Mesenchymal stem cell (in vitro differentiated cells and primary cell): ENCODE results near the gene ANKHD1.
"Not testable (repeated sequence)": the region's sequence is repeated elsewhere in the genome, so short reads cannot be mapped to it uniquely, and the experiment has no call there.

Source experiments
- DNase-seq: peaks from one replicate; pipeline ENCODE4 v3.0.0-alpha.2; 2013
- H2AFZ ChIP-seq: one replicate; pipeline ENCODE4 v1.6.1; 2013; ENCODE audit warnings: low read depth, mild to moderate bottlenecking, control low read depth, inconsistent platforms, low read length, moderate library complexity
- H2AK5ac ChIP-seq: 2 replicates; pipeline ENCODE4 v1.6.1; 2013; ENCODE audit warnings: low read length, moderate library complexity, mild to moderate bottlenecking, inconsistent platforms; ENCODE audit not compliant: severe bottlenecking
- H2BK120ac ChIP-seq: one replicate; pipeline ENCODE4 v1.6.1; 2013; ENCODE audit warnings: low read depth, mild to moderate bottlenecking, inconsistent platforms, low read length, moderate library complexity
- H2BK12ac ChIP-seq, 2 experiments: one replicate each; pipeline ENCODE4 v1.6.1; 2013; ENCODE audit warnings: inconsistent platforms in 2 of 2, low read length in 2 of 2, mild to moderate bottlenecking in 2 of 2, moderate library complexity in 2 of 2, control low read depth in 1 of 2
- H2BK15ac ChIP-seq: one replicate; pipeline ENCODE4 v1.6.1; 2013; ENCODE audit warnings: mild to moderate bottlenecking, low read depth, inconsistent platforms; ENCODE audit not compliant: poor library complexity, severe bottlenecking
- H2BK5ac ChIP-seq: 2 replicates; pipeline ENCODE4 v1.6.1; 2013; ENCODE audit warnings: low read depth, mild to moderate bottlenecking, low read length, control low read depth, inconsistent platforms; ENCODE audit not compliant: poor library complexity, severe bottlenecking
- H3K14ac ChIP-seq, 2 experiments: one replicate each; pipeline ENCODE4 v1.6.1; 2013; ENCODE audit warnings: inconsistent platforms in 2 of 2, low read length in 2 of 2, control low read depth in 1 of 2, mild to moderate bottlenecking in 1 of 2, moderate library complexity in 1 of 2
- H3K18ac ChIP-seq, 2 experiments: one replicate each; pipeline ENCODE4 v1.6.1; 2013; ENCODE audit warnings: inconsistent platforms in 2 of 2, low read length in 2 of 2, control low read depth in 1 of 2, low read depth in 1 of 2, mild to moderate bottlenecking in 1 of 2
- H3K23ac ChIP-seq, 2 experiments: one replicate each; pipeline ENCODE4 v1.6.1; 2013; ENCODE audit warnings: inconsistent platforms in 2 of 2, low read length in 2 of 2, mild to moderate bottlenecking in 2 of 2, moderate library complexity in 2 of 2, control low read depth in 1 of 2
- H3K27ac ChIP-seq: 2 replicates; pipeline ENCODE4 v1.5.1; 2013; ENCODE audit warnings: mild to moderate bottlenecking, moderate library complexity, low read length, control low read depth, inconsistent platforms; ENCODE audit not compliant: poor library complexity, severe bottlenecking
- H3K27me3 ChIP-seq, 2 experiments: 2 replicates each; pipeline versions ENCODE4 v1.6.1 to v1.7.0; 2013; ENCODE audit warnings: low read length in 2 of 2, mild to moderate bottlenecking in 2 of 2, moderate library complexity in 2 of 2, control low read depth in 1 of 2, inconsistent platforms in 1 of 2; ENCODE audit not compliant: control insufficient read depth in 1 of 2, insufficient read depth in 1 of 2
- H3K36me3 ChIP-seq, 2 experiments: 2 replicates each; pipeline versions ENCODE4 v1.6.1 to v1.7.0; 2013; ENCODE audit warnings: low read length in 2 of 2, control low read depth in 1 of 2, inconsistent platforms in 1 of 2, low read depth in 1 of 2, mild to moderate bottlenecking in 1 of 2; ENCODE audit not compliant: insufficient read depth in 2 of 2, control insufficient read depth in 1 of 2
- H3K4ac ChIP-seq, 2 experiments: one replicate each; pipeline ENCODE4 v1.6.1; 2013; ENCODE audit warnings: inconsistent platforms in 2 of 2, low read length in 2 of 2, mild to moderate bottlenecking in 2 of 2, moderate library complexity in 2 of 2, control low read depth in 1 of 2, low read depth in 1 of 2
- H3K4me1 ChIP-seq: 2 replicates; pipeline ENCODE4 v1.6.1; 2013; ENCODE audit warnings: low read depth, low read length, control low read depth; ENCODE audit not compliant: control insufficient read depth, insufficient read depth
- H3K4me2 ChIP-seq: 2 replicates; pipeline ENCODE4 v1.6.1; 2013; ENCODE audit warnings: low read length, mild to moderate bottlenecking, inconsistent platforms; ENCODE audit not compliant: poor library complexity, severe bottlenecking
- H3K4me3 ChIP-seq, 2 experiments: 2 replicates each; pipeline versions ENCODE4 v1.5.1 to v1.7.0; 2013; ENCODE audit warnings: low read length in 2 of 2, mild to moderate bottlenecking in 2 of 2, control low read depth in 1 of 2, low read depth in 1 of 2; ENCODE audit not compliant: insufficient read depth in 1 of 2
- H3K79me1 ChIP-seq: replicated peaks from 2 replicates; pipeline ENCODE4 v1.6.1; 2013; ENCODE audit warnings: mild to moderate bottlenecking, control low read depth, low read length, inconsistent platforms; ENCODE audit not compliant: poor library complexity, severe bottlenecking
- H3K9ac ChIP-seq: 2 replicates; pipeline ENCODE4 v1.7.0; 2013; ENCODE audit warnings: mild to moderate bottlenecking, low read length, moderate library complexity
- H3K9me3 ChIP-seq: 2 replicates; pipeline ENCODE4 v1.7.0; 2013; ENCODE audit warnings: mild to moderate bottlenecking, low read length; ENCODE audit not compliant: control insufficient read depth
- H4K8ac ChIP-seq: one replicate; pipeline ENCODE4 v1.6.1; 2013; ENCODE audit warnings: inconsistent platforms, mild to moderate bottlenecking, low read length, moderate library complexity
- H4K91ac ChIP-seq: one replicate; pipeline ENCODE4 v1.6.1; 2013; ENCODE audit warnings: mild to moderate bottlenecking, low read length, inconsistent platforms
- WGBS: methylation state at CpG from one replicate; pipeline ENCODE4 v1.1.7; 2013; ENCODE audit warnings: mixed read lengths; 5-methylcytosine and 5-hydroxymethylcytosine counted together

Gene ANKHD1

GRCh38 chr5:140483055-140483454 is 81.4 kb downstream of the ANKHD1 start:
- H2BK120ac ChIP-seq = no peak overlapping the region
- H3K9me3 ChIP-seq = no peaks in the 10 kb centered on the region
- H3K14ac ChIP-seq = no peak overlapping the region
- no peak overlapping the region for H2BK5ac ChIP-seq
- H2AFZ ChIP-seq = no peak overlapping the region
- H3K4ac ChIP-seq = no peak overlapping the region
- H4K91ac ChIP-seq = no peak overlapping the region
- no peak overlapping the region for H2BK12ac ChIP-seq
- H3K9ac ChIP-seq = no peak overlapping the region
- no peaks in the 10 kb centered on the region for H3K4me1 ChIP-seq
- H2AK5ac ChIP-seq = no peak overlapping the region
- no peak for DNase-seq
- H3K23ac ChIP-seq = no peak overlapping the region
- H3K4me3 ChIP-seq = no peak overlapping the region
- H2BK15ac ChIP-seq = no peak overlapping the region
- H3K36me3 ChIP-seq = peaks cover 4 to 55% of the 10 kb centered on the region in 2 experiments
- 100% methylated on average over 1 of the region's 1 CpG for WGBS
- no peaks in the 10 kb centered on the region for H3K27me3 ChIP-seq
- H3K18ac ChIP-seq = no peak overlapping the region
- H4K8ac ChIP-seq = no peak overlapping the region
- H3K4me2 ChIP-seq = no peak overlapping the region
- no peak overlapping the region for H3K27ac ChIP-seq
- H3K79me1 ChIP-seq = peaks cover 3% of the 10 kb centered on the region

GRCh38 chr5:140488141-140488540 is 86.5 kb downstream of the ANKHD1 start:
- DNase-seq, H2AFZ ChIP-seq, H3K23ac ChIP-seq, H3K4me2 ChIP-seq, H2AK5ac ChIP-seq, H4K91ac ChIP-seq, H3K27ac ChIP-seq, H4K8ac ChIP-seq, H3K14ac ChIP-seq, H3K4ac ChIP-seq, H3K4me1 ChIP-seq, H3K9ac ChIP-seq, H2BK5ac ChIP-seq, H3K9me3 ChIP-seq, H3K4me3 ChIP-seq, H2BK120ac ChIP-seq, H2BK12ac ChIP-seq, H3K79me1 ChIP-seq, H3K27me3 ChIP-seq, H3K18ac ChIP-seq, H2BK15ac ChIP-seq: not testable (repeated sequence)
- 90% methylated on average over 4 of the region's 4 CpGs for WGBS
- H3K36me3 ChIP-seq = peaks cover 10 to 77% of the 10 kb centered on the region in 2 experiments

DNA sequence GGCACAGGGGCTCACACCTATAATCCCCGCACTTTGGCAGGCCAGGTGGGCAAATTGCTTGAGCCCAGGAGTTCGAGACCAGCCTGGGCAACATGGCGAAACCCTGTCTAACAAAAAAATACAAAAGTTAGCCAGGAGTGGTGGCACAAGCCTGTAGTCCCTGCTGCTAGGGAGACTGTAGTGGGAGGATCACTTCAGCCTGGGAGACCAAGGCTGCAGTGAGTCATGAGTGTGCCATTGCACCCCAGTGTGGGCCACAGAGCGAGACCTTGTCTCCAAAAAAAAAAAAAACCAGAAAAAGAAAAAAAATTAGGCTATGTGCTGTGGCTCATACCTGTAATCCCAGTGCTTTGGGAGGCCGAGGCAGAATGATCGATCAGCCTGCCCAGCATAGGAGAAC is 87.3 kb downstream of the ANKHD1 start:
- no peak overlapping the region for H2BK5ac ChIP-seq
- no peak overlapping the region for H3K9ac ChIP-seq
- H3K36me3 ChIP-seq = peaks cover 10 to 78% of the 10 kb centered on the region in 2 experiments
- H3K18ac ChIP-seq = no peak overlapping the region
- no peak overlapping the region for H2AFZ ChIP-seq
- no peak overlapping the region for H2BK15ac ChIP-seq
- H4K91ac ChIP-seq = no peak overlapping the region
- no peak overlapping the region for H3K4me2 ChIP-seq
- H3K4me1 ChIP-seq = peaks cover 3% of the 10 kb centered on the region
- peaks cover 3% of the 10 kb centered on the region for H3K79me1 ChIP-seq
- no peak for DNase-seq
- no peak overlapping the region for H2AK5ac ChIP-seq
- H3K27me3 ChIP-seq = no peaks in the 10 kb centered on the region
- H3K9me3 ChIP-seq = no peaks in the 10 kb centered on the region
- H3K27ac ChIP-seq = no peak overlapping the region
- H3K23ac ChIP-seq = no peak overlapping the region
- no peak overlapping the region for H2BK12ac ChIP-seq
- H3K4ac ChIP-seq = no peak overlapping the region
- H3K14ac ChIP-seq = no peak overlapping the region
- no peak overlapping the region for H2BK120ac ChIP-seq
- H4K8ac ChIP-seq = no peak overlapping the region
- 100% methylated on average over 6 of the region's 6 CpGs for WGBS
- H3K4me3 ChIP-seq = no peak overlapping the region

DNA sequence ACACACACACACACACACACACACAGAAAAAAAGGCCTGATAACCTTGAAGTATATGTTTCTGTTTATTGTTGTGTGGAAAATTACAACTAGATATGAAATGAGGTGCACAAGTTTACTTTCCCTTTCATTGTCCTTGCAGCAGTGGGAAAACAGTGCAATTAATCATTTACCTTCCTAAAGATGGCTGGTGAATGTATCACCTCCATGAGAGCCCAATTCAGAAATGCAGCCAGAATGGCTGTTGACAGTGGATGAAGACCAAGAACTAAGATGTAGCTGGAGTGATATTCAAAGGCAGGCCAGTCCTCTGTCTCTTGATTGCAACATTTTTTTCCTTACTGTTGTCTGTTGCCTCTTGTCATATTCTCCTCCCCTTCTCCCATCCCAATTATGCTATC is 96.3 kb downstream of the ANKHD1 start:
- no peaks in the 10 kb centered on the region for H3K27me3 ChIP-seq
- H3K18ac ChIP-seq = no peak overlapping the region

More for the DNA sequence above, 96.3 kb downstream of the ANKHD1 start:
- Histone ChIP-seq H3K14ac (no peak overlapping the region), H3K4ac (no peak overlapping the region), H2AFZ (no peak overlapping the region), H2BK15ac (no peak overlapping the region), H2BK120ac (no peak overlapping the region), H3K4me3 (no peak overlapping the region), H3K4me2 (peak overlapping the region; percentile 29), H3K27ac (no peak overlapping the region), H4K91ac (no peak overlapping the region), H3K23ac (no peak overlapping the region), H2BK5ac (no peak overlapping the region), H2AK5ac (no peak overlapping the region), H2BK12ac (no peak overlapping the region), H3K9me3 (no peaks in the 10 kb centered on the region), H4K8ac (no peak overlapping the region), H3K4me1 (no peaks in the 10 kb centered on the region), H3K9ac (no peak overlapping the region), H3K79me1 (peaks cover 2% of the 10 kb centered on the region), H3K36me3 (peaks cover 2 to 55% of the 10 kb centered on the region in 2 experiments)
- DNase-seq = no peak
